ENCODE measurements around the gene KREMEN2.

- TF ChIP-seq, protein P1, sequence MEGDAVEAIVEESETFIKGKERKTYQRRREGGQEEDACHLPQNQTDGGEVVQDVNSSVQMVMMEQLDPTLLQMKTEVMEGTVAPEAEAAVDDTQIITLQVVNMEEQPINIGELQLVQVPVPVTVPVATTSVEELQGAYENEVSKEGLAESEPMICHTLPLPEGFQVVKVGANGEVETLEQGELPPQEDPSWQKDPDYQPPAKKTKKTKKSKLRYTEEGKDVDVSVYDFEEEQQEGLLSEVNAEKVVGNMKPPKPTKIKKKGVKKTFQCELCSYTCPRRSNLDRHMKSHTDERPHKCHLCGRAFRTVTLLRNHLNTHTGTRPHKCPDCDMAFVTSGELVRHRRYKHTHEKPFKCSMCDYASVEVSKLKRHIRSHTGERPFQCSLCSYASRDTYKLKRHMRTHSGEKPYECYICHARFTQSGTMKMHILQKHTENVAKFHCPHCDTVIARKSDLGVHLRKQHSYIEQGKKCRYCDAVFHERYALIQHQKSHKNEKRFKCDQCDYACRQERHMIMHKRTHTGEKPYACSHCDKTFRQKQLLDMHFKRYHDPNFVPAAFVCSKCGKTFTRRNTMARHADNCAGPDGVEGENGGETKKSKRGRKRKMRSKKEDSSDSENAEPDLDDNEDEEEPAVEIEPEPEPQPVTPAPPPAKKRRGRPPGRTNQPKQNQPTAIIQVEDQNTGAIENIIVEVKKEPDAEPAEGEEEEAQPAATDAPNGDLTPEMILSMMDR (IDR thresholded peaks at IDR 0.05; ENCODE audit: insufficient read depth, low read length, poor library complexity, severe bottlenecking) = no peak
- no peak for TF ChIP-seq EZH2phosphoT487 (conservative IDR thresholded peaks at IDR 0.05; ENCODE audit: low read length)
Observed at GRCh38 chr16:2930236-2930635, 33.8 kb upstream of the KREMEN2 start.
